ENCODE measurements around the gene CHMP2A. TPM values are rescaled to one million over a fixed set of nuclear protein-coding genes. Genes with fewer than 3 reads are reported as not detected.
"Not testable (repeated sequence)": the region's sequence is repeated elsewhere in the genome, so short reads cannot be mapped to it uniquely, and the experiment has no call there.

CHMP2A gene
- total and polyA plus RNA-seq, 5 donors, result 106 to 196 (median 116) TPM

GRCh38 chr19:58543826-58544590 lies 10.9 kb downstream of the CHMP2A start, which contains the start of gene TRIM28:
TSS of gene TRIM28 (plus strand) at chr19:58544064. CDS start at chr19:58544758, 694 bp downstream.
- Histone ChIP-seq H3K4me3 (ENCODE audit: low read length) (peak within 1 kb of the TSS; percentile 79), H3K4me1 (ENCODE audit: control insufficient read depth, insufficient read depth, low read length) (peaks cover 11% of the 10 kb centered on the region), H3K9me3 (ENCODE audit: control insufficient read depth, low read length) (no peaks in the 10 kb centered on the region), H3K27ac (ENCODE audit: low read length) (peak within 1 kb of the TSS; percentile 98), H3K27me3 (ENCODE audit: control insufficient read depth, insufficient read depth) (no peaks in the 10 kb centered on the region)
- intact Hi-C loops (cut with DNase I), result no loop called here
- DNase-seq (peak; percentile 99 to 100 (median 99)), ATAC-seq (peak; percentile 98)
- WGBS, result under 1% methylated on average over 73 of the region's 73 CpGs

DNA sequence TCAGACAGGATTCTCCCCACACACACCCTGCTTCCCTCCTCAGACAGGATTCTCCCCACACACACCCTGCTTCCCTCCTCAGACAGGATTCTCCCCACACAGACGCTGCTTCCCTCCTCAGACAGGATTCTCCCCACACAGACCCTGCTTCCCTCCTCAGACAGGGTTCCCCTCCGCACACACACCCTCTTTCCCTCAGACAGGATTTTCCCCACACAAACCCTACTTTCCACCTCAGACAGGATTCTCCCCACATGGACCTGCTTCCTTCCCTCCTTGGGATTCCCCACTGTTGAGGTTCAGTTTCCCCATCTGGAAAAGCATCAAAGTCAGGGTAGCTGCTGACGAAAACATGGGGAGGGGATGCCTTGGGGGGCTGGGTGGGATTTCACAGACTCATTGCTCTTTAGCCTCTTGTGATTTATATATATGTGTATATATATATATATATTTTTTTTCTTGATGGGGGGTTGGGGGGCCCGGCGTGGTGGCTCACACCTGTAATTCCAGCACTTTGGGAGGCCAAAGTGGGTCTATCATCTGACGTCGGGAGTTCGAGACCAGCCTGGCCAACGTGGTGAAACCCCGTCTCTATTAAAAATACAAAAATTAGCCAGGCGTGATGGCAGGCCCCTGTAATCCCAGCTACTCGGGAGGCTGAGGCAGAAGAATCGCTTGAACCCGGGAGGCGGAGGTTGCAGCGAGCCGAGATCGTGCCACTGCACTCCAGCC lies 12.1 kb downstream of the CHMP2A start:
- ATAC-seq; intact Hi-C loops (cut with DNase I); H3K4me3 ChIP-seq (ENCODE audit: low read length); H3K27ac ChIP-seq (ENCODE audit: low read length); DNase-seq; H3K9me3 ChIP-seq (ENCODE audit: control insufficient read depth, low read length); H3K27me3 ChIP-seq (ENCODE audit: control insufficient read depth, insufficient read depth): not testable (repeated sequence)
- WGBS, result 81% methylated on average over 18 of the region's 18 CpGs
- H3K4me1 ChIP-seq (ENCODE audit: control insufficient read depth, insufficient read depth, low read length), result peaks cover 11% of the 10 kb centered on the region

DNA sequence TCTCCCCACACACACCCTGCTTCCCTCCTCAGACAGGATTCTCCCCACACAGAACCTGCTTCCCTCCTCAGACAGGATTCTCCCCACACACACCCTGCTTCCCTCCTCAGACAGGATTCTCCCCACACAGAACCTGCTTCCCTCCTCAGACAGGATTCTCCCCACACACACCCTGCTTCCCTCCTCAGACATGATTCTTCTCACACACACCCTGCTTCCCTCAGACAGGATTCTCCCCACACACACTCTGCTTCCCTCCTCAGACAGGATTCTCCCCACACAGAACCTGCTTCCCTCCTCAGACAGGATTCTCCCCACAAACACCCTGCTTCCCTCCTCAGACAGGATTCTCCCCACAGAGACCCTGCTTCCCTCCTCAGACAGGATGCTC lies 15.7 kb downstream of the CHMP2A start:
- H3K4me1 ChIP-seq (ENCODE audit: control insufficient read depth, insufficient read depth, low read length), result not testable (repeated sequence)

GRCh38 chr19:58538257-58539168 lies 16.4 kb downstream of the CHMP2A start:
- DNase-seq, result peak; percentile 75 to 87 (median 86)
- peak; percentile 95 to 99 for ATAC-seq

More for the DNA sequence above, 15.7 kb downstream of the CHMP2A start:
- H3K9me3 ChIP-seq (ENCODE audit: control insufficient read depth, low read length); H3K27ac ChIP-seq (ENCODE audit: low read length); intact Hi-C loops (cut with DNase I); H3K4me3 ChIP-seq (ENCODE audit: low read length); DNase-seq; ATAC-seq; H3K27me3 ChIP-seq (ENCODE audit: control insufficient read depth, insufficient read depth): not testable (repeated sequence)

GRCh38 chr19:58536852-58537798 lies 17.8 kb downstream of the CHMP2A start:
- Histone ChIP-seq H3K4me3 (ENCODE audit: low read length) (no peak overlapping the region), H3K27me3 (ENCODE audit: control insufficient read depth, insufficient read depth) (no peaks in the 10 kb centered on the region), H3K27ac (ENCODE audit: low read length) (no peak overlapping the region), H3K9me3 (ENCODE audit: control insufficient read depth, low read length) (no peaks in the 10 kb centered on the region), H3K4me1 (ENCODE audit: control insufficient read depth, insufficient read depth, low read length) (no peaks in the 10 kb centered on the region)
- 89% methylated on average over 8 of the region's 8 CpGs for WGBS
- no peak for DNase-seq
- intact Hi-C loops (cut with DNase I), result no loop called here
- ATAC-seq, result peak in 1 of 2 donors; percentile 15

More at GRCh38 chr19:58538257-58539168, 16.4 kb downstream of the CHMP2A start:
- Histone ChIP-seq H3K9me3 (ENCODE audit: control insufficient read depth, low read length) (no peaks in the 10 kb centered on the region), H3K27ac (ENCODE audit: low read length) (no peak overlapping the region), H3K4me1 (ENCODE audit: control insufficient read depth, insufficient read depth, low read length) (no peaks in the 10 kb centered on the region), H3K4me3 (ENCODE audit: low read length) (peak overlapping the region; percentile 2), H3K27me3 (ENCODE audit: control insufficient read depth, insufficient read depth) (no peaks in the 10 kb centered on the region)
- WGBS, result 2% methylated on average over 55 of the region's 55 CpGs
- intact Hi-C loops (cut with DNase I), result no loop called here

DNA sequence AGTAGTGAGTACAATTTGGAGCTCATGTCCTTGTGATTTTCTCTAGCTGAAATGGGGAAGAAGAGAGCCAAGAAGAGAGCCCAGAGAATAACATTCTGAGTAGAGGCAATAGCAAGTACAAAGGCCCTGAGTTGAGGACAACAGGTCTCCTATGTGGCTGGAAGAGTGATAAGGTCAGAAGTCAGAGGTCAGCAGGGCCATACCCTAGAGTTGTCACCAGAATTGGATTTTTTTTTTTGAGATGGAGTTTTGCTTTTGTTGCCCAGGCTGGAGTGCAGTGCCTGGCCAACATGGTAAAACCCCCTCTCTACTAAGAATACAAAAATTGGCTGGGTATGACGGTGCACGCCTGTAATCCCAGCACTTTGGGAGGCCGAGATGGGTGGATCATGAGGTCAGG lies 19.0 kb downstream of the CHMP2A start:
- no peaks in the 10 kb centered on the region for H3K4me1 ChIP-seq (ENCODE audit: control insufficient read depth, insufficient read depth, low read length)
- no peaks in the 10 kb centered on the region for H3K9me3 ChIP-seq (ENCODE audit: control insufficient read depth, low read length)
- intact Hi-C loops (cut with DNase I), result no loop called here
- no peak overlapping the region for H3K27ac ChIP-seq (ENCODE audit: low read length)
- H3K27me3 ChIP-seq (ENCODE audit: control insufficient read depth, insufficient read depth), result no peaks in the 10 kb centered on the region
- no peak for ATAC-seq
- no peak for DNase-seq
- no peak overlapping the region for H3K4me3 ChIP-seq (ENCODE audit: low read length)
- WGBS, result 85% methylated on average over 3 of the region's 3 CpGs

DNA sequence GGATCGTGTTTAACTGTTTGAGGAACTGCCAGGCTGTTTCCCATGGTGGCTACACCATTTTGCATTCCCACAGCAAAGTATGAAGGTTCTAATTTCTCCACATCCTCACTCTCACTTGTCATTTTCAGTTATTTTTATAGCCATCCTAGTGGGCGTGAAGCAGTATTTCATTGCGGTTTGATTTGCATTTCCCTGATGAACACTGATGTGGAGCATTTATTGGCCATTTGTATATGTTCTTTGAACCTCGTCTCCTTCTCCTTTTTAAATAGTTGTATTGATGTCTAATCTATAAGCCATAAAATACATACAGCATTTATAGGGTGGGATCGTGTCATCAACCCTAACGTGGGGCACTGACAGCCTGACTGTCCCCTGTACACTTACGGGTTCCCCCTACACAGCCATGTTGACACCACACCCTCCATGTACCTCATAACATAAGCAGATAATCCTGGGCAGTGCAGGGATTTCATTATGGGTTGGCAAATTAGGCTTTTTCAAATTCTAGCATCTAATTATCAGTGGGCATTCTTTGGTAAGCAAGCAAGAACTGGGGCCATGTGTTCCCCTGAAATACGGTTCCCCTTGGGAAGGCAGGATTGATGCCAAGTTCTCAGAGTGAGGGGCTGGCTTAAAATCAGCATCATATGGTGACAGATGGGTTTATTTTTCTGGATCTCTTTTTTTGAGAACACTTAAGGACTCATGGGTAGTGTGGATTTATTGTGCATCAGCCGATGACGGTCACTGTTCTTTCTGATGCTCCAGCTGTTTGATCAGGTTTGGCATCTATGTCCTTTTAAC lies 23.7 kb downstream of the CHMP2A start:
- H3K9me3 ChIP-seq (ENCODE audit: control insufficient read depth, low read length), result no peaks in the 10 kb centered on the region
- no peak overlapping the region for H3K4me3 ChIP-seq (ENCODE audit: low read length)
- H3K27me3 ChIP-seq (ENCODE audit: control insufficient read depth, insufficient read depth), result no peaks in the 10 kb centered on the region
- H3K27ac ChIP-seq (ENCODE audit: low read length), result no peak overlapping the region
- H3K4me1 ChIP-seq (ENCODE audit: control insufficient read depth, insufficient read depth, low read length), result no peaks in the 10 kb centered on the region
- ATAC-seq (no peak), DNase-seq (no peak)
- intact Hi-C loops (cut with DNase I), result no loop called here
- WGBS, result 73% methylated on average over 10 of the region's 10 CpGs

DNA sequence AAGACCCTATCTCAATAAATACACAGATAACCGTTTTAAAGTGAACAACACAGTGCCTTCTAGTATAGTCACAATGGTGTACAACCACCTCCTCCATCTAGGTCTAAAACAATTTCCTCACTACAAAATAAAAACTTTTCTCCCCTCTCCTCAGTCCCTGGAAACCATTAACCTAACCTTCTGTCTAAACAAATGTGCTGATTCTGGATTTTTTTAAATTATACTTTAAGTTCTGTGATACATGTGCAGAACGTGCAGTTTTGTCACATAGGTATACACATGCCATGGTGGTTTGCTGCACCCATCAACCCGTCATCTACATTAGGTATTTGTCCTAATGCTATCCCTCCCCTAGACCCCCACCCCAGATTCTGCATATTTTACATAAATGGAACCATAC lies 25.5 kb downstream of the CHMP2A start:
- 70% methylated on average over 3 of the region's 3 CpGs for WGBS

DNA sequence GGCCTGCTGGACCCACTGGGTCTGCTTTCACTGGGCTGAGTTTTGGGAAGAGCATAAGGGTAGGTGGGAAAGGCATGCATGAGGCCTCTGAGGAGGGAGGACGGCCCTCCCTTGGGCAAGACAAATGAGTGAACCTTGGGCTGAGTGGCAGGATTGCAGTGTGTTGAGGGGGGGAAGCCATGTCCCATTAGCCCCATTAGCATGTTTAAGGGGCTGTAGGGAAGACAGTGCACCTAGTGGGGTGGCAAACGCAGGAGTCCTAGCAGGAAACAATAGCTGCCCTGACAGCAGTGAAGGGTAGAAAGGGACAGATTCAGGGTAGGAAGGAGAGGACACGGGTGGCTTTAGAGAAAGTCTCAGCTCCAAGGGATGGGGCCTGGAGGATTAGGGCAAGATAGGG lies 32.2 kb downstream of the CHMP2A start:
- ATAC-seq, result no peak

More for the DNA sequence above, 25.5 kb downstream of the CHMP2A start:
- H3K4me3 ChIP-seq (ENCODE audit: low read length), result no peak overlapping the region
- no peaks in the 10 kb centered on the region for H3K27me3 ChIP-seq (ENCODE audit: control insufficient read depth, insufficient read depth)
- no peak for ATAC-seq
- DNase-seq, result no peak
- H3K4me1 ChIP-seq (ENCODE audit: control insufficient read depth, insufficient read depth, low read length), result no peaks in the 10 kb centered on the region
- no peaks in the 10 kb centered on the region for H3K9me3 ChIP-seq (ENCODE audit: control insufficient read depth, low read length)
- intact Hi-C loops (cut with DNase I), result no loop called here
- no peak overlapping the region for H3K27ac ChIP-seq (ENCODE audit: low read length)

More for the DNA sequence above, 32.2 kb downstream of the CHMP2A start:
- WGBS, result 75% methylated on average over 3 of the region's 3 CpGs
- Histone ChIP-seq H3K4me1 (ENCODE audit: control insufficient read depth, insufficient read depth, low read length) (peaks cover 3% of the 10 kb centered on the region), H3K27ac (ENCODE audit: low read length) (no peak overlapping the region), H3K9me3 (ENCODE audit: control insufficient read depth, low read length) (no peaks in the 10 kb centered on the region), H3K27me3 (ENCODE audit: control insufficient read depth, insufficient read depth) (no peaks in the 10 kb centered on the region), H3K4me3 (ENCODE audit: low read length) (no peak overlapping the region)
- no peak for DNase-seq
- intact Hi-C loops (cut with DNase I), result no loop called here
